NCI-H2107 (cell line): ENCODE data around the gene FRMD5.
A peak's percentile ranks its signal among the peaks of the same experiment; 100 is the strongest.

Experiments
- DNase-seq: peaks from one replicate; lab custom pipeline; 2025; lab: John Stamatoyannopoulos, UW

Gene FRMD5

GRCh38 chr15:43923553-43923952 is 271.5 kb downstream of the FRMD5 start:
- DNase-seq, result no peak

DNA sequence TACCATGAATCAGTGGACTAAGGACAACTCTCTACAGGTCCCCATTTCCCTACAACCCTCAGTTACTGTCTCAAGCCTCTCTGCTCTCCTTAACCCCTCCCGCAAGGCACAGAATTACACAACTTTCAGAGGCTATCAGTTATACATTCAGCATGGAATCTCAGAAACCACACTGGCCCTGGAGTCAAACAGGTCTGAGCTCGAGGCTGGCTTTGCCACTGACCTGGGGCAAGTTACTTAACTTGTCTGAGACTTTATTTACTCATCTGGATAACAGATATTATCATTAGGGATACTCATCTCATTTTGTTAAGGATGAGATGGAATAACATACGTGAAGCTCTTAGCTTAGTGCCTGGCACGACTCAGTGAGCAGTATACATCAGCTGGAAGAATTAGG is 273.1 kb downstream of the FRMD5 start:
- DNase-seq, result no peak

GRCh38 chr15:43920815-43921214 is 274.3 kb downstream of the FRMD5 start:
- peak; percentile 50 for DNase-seq

DNA sequence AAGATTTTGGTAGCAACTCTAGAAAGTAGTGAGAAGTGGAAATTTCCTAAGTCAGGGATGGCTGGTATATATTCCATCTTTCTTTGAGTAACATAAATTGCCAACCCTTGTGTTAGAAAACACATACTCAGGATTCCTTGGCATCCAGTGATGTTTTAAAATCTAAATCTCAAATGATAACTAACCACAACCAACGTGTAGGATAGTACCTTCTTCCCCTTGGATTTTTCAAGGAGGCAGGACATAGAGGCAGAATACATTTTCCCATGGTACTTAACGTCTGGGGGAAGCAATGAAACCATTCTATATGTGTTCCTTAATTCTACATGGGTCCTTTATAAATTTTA is 274.8 kb downstream of the FRMD5 start:
- DNase-seq, result no peak

DNA sequence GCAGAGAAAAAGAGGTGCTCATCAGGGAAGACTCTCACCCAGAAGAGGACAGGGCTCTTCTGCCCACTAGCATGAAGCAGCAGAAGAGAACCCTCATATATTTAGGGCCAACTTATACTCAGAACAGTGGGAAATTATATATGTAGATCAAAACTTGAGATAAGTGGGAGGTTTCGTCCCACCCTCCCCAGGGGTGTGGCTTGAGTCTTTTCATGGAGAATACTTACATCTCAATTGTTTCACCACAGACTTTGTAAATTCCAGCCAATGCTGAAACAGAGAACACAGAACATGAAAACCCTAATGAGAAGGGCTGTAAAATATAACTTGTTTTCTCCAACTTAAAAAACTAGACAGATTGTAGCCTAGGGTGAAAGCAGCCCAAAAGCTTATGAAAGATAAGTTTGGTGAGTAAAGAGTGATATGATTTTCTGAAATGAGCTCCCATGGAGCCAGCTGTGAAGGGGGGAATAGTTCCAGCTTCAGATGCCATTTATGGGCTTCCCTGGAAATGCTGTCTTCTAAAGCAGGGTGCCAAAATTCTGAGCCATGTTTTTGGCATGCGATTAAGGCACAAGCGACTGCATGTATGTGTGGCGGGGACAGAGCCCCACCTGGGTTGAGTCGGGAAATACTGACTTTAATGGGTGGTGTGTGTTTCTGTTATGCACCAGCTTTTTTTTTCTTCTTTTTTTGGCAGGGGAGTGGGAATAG is 275.4 kb downstream of the FRMD5 start:
- DNase-seq, result no peak

GRCh38 chr15:43918717-43919116 is 276.4 kb downstream of the FRMD5 start:
- no peak for DNase-seq

- no peak for DNase-seq
Measured at GRCh38 chr15:43916326-43916660, 278.8 kb downstream of the FRMD5 start.

- no peak for DNase-seq
Measured at GRCh38 chr15:43915631-43916325, 279.3 kb downstream of the FRMD5 start.

GRCh38 chr15:43913941-43914340 is 281.1 kb downstream of the FRMD5 start:
- DNase-seq, result no peak

DNA sequence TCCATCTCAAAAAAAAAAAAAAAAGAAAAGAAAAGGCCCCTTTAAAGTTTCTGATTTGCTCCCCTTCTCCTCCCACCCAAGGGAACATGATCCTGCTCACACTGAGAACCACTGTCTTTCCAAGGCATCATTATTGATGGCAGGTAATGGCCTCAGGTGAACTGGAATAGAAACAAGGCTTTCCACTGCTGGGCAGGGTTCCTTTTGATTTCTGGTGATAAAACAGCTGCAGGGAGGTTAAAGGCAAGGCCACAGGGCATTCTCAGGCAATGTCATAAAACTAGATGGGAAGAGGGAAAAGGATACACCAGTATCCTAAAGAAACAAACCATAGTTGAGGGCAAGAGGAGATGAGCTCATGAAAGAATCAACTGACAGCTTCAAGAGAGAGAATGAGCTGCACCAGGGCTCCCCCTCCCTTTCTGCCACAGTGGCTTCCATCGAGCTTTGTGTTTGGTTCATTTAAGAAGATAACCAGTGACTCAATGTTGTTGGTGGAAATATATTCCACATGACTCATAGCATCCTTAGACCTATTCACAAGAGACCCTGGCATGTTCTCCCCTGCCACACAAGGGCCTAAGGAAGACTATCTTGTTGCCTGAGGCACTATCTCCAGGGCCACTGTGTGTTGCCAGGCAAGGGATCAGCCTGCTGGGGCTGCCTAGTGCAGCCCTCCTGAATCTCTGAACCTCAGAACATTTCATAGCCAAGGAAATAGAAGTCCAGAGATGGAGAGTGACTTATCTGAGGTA is 281.9 kb downstream of the FRMD5 start:
- DNase-seq, result no peak

DNA sequence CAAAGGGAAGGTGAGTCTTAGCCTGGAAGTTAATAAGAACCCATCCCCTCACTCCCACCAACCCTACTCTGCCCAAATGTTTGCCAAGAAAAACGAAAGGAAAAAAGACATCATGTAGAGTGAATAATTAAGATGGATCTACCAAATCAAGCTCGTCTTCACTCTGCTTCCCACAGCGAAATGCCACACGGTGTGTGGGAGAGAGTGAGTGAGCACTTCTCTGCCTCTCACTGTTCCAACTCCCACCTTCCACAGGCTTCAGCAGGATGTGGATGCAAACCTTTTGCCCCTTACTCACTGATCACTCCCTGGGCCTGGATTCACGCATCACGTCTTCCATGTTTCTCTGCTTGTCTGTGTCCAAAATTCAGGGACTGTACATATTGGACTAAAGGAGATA is 282.9 kb downstream of the FRMD5 start:
- DNase-seq, result no peak

DNA sequence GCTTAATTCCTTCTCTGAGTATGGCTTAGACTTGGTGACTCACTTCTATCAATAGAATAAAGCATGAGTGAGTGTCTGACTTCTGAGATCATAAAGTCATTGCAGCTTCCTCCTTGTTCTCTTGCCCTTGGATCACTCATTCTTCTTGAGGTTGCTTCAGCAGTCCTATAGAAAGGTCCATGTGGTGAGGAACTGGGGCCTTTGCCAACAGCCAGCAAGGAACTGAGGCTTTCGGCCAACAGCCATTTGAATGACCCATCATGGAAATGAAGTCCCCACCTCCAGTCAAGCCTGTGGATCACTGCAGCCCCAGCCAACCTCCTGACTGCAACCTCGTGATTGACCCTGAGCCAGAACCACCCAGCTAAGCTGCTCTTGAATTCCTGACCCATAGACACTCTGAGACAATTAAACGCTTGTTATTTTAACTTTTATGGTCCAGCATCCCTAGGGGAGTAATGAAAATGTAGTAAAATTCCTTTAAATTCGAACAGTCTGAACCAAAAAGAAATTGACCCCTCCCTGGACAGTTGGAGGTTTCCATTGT is 283.8 kb downstream of the FRMD5 start:
- DNase-seq, result no peak

- no peak for DNase-seq
Measured at GRCh38 chr15:43908516-43909050, 286.5 kb downstream of the FRMD5 start.

DNA sequence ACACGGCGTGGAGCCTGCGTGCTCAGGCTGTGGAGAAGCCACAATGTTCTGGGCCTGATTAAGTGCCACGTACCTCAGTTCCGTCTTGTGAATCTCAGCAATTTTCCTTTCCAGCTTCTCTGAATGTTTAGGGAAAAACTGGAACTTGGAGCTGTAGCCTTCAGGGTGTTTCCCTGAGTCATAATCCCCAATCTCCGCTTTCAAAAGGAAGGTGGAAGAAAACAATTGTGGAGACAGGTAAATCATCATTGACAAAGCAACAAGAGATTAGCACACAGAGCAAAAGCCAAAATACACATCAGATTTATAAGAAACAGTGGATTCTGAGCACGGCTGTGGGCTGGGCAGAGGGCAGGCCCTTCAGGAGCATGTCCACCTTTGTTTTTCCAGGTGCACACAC is 289.3 kb downstream of the FRMD5 start:
- DNase-seq, result no peak

GRCh38 chr15:43903864-43904290 is 291.2 kb downstream of the FRMD5 start:
- DNase-seq, result peak; percentile 50

DNA sequence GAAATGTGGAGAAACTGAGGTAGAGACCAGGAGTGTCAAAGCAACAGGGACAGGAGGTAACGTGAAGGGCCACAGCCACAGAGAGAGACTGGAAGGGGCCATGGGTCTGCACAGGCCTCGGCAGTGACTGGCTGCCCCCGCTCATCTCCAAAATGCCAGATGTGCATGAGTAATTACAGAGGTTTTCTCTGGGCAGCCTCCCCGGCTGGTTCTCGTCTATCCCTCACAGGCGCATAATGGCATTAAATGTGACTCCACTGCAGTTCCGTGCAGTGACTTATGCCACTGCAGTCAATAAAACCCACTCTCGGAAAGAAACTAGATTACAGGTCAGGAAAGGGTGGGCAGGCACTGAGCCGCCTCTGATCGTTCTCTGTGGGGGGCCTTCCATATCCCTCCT is 293.6 kb downstream of the FRMD5 start:
- no peak for DNase-seq

- no peak for DNase-seq
Measured at GRCh38 chr15:43900996-43901395, 294.1 kb downstream of the FRMD5 start.

DNA sequence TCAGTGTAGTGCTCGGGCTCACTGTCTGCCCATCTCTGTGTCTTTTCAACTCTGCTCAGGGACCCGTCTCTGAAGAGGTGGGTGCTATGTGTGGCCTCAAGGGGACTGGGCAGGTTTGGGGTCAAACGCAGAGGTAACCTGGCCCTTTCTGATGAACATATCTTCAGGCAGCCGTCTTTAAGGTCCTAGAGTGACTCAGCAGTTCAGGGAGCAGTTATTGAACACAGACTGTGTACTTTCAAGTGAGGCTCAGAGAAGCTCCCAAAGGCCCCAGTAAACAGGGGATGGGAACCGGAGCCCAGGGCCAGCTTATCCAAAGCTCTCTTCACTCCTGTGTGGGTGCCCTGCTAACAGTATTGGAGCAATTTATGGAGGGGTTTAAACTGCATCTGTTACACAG is 295.1 kb downstream of the FRMD5 start:
- DNase-seq, result no peak

- no peak for DNase-seq
Measured at GRCh38 chr15:43898891-43899290, 296.2 kb downstream of the FRMD5 start.

- no peak for DNase-seq
Measured at GRCh38 chr15:43896543-43896942, 298.5 kb downstream of the FRMD5 start.

DNA sequence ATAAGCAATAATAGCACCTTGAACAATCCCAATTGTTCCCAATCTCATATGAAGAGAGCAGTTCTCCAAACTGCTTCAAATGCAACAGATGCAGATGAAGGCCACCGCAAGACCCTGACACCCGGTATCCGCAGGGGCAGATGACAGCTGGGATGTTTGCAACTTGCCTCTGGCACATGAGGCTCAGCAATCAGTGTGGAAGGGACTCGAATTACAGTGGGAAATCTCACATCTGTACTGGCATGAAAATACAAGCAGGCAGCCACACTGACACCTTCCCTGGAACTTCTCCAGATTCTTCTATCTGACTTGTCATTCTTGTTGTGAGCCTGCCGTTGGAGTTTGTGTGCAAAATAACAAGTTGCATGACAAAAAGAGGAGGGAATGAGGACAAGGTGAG is 299.5 kb downstream of the FRMD5 start:
- DNase-seq, result no peak

DNA sequence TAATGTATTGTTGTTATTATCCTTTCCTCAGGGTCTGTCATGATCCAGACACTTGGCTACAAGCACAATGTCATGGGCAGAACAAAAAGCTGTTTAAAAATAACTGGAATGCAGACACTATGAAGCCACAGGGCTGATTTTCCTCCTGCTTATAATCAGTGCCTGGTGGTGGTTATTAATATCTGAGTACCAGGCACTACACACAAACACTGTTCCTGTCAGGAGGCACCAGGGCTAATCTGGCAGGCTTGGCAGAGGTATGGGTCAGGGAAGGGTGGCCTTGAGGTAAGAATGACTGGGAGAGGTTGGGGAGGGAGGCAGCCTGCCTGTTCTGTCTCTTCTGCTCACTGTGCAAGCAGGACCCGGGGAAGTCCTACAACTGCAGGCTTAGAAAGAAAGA is 301.1 kb downstream of the FRMD5 start:
- DNase-seq, result no peak

DNA sequence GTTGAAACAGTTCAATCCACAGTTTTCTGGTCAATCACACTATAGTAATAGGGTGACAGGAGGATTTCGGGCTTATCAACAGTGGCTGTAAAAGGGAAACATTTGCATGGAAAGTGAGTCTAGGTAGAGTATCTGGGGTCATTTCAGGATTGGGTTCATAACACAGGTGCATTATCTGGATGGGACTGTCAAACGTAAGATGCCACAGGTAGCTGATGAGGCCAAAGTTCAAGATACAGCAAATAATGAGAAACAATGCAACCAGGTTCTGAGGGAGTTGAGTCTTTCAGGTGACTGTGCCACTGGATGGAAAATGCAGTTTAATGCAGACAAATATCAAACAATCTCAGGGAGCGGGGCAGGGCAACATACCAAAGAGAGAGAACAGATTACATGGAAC is 306.0 kb downstream of the FRMD5 start:
- DNase-seq, result no peak
